Peyer's patch (tissue), 4 donors: Measurements from ENCODE around the gene IGFBP3. TPM values are rescaled to one million over a fixed set of nuclear protein-coding genes. Genes with fewer than 3 reads are reported as not detected.

Source experiments
- DNase-seq, 3 donors: peaks; one replicate each; pipeline ENCODE4 v3.0.0-alpha.2; 2017 to 2019
- H3K27ac ChIP-seq, 4 donors: fragments of 200-600 bp; sonication (generic); one replicate each; pipeline ENCODE4 v1.5.1; 2016 to 2019
- H3K27me3 ChIP-seq, 2 donors: fragments of 200-600 bp; sonication (generic); one replicate each; pipeline ENCODE4 v1.5.1; 2019
- H3K36me3 ChIP-seq, 3 donors: fragments of 200-600 bp; sonication (generic); one replicate each; pipeline ENCODE4 v1.5.1; 2016 to 2019
- H3K4me1 ChIP-seq, 4 donors: fragments of 200-600 bp; sonication (generic); one replicate each; pipeline ENCODE4 v1.5.1; 2016 to 2019
- H3K4me3 ChIP-seq, 4 donors: fragments of 200-600 bp; sonication (generic); 1 replicate in 3 of 4; 2 replicates in 1 of 4; pipeline ENCODE4 v1.5.1; 2016 to 2019; ENCODE audit warnings: mild to moderate bottlenecking in 1 of 4
- H3K9me3 ChIP-seq, 4 donors: fragments of 200-600 bp; sonication (generic); one replicate each; pipeline ENCODE4 v1.5.1; 2016 to 2019; ENCODE audit warnings: mild to moderate bottlenecking in 1 of 4
- POLR2A ChIP-seq, 2 donors: fragments of 450-650 bp; IDR thresholded peaks; one replicate each; pipeline ENCODE4 v1.5.1; 2017; ENCODE audit warnings: antibody characterized with exemption in 2 of 2, mild to moderate bottlenecking in 2 of 2, moderate library complexity in 2 of 2
- total RNA-seq, 4 donors: library from RNA; depleted of rRNA; stranded (reverse); fragments of >200 nt; gene quantifications; one replicate each; pipeline ENCODE4 v1.1.0, GENCODE V29; 2016
- TF ChIP-seq, protein P1 (sequence below), 6 experiments: fragments of 450-650 bp in 4 of 6; fragments of 200-600 bp in 2 of 6; sonication (generic) in 1 of 6; IDR thresholded peaks; one replicate each; pipeline ENCODE4 v1.5.1; 2017 to 2019; ENCODE audit warnings: antibody characterized with exemption in 6 of 6, mild to moderate bottlenecking in 3 of 6, moderate library complexity in 1 of 6

The IGFBP3 gene
- total RNA-seq, 4 donors from 2014 or later: 14.4 to 82.2 (median 35.1) TPM

DNA sequence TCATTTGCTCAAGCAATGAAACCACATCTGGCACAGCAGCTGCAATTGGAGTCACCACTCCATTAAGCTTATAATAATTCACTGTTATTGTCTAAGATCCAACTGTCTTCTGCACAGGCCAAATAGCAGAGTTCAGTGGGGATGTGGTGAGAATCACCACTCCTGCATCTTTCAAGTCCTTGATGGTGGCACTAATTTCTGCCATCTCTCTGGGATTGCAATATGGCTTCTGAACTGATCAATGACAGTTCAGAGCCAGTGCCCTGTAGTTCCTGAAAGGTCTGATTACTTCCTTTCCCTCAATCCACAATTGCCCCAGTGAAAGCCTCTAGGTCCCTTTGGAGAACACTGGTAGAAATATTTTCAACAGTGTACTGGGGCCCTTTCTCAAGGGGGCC is 26.4 kb downstream of the IGFBP3 start:
- no peak overlapping the region for H3K4me3 ChIP-seq
- no peaks in the 10 kb centered on the region for H3K9me3 ChIP-seq
- no peaks in the 10 kb centered on the region for H3K27me3 ChIP-seq
- no peaks in the 10 kb centered on the region for H3K36me3 ChIP-seq
- no peak for DNase-seq
- no peaks in the 10 kb centered on the region for H3K4me1 ChIP-seq
- no peak for TF ChIP-seq POLR2A (IDR thresholded peaks at IDR 0.05)
- TF ChIP-seq, protein P1, sequence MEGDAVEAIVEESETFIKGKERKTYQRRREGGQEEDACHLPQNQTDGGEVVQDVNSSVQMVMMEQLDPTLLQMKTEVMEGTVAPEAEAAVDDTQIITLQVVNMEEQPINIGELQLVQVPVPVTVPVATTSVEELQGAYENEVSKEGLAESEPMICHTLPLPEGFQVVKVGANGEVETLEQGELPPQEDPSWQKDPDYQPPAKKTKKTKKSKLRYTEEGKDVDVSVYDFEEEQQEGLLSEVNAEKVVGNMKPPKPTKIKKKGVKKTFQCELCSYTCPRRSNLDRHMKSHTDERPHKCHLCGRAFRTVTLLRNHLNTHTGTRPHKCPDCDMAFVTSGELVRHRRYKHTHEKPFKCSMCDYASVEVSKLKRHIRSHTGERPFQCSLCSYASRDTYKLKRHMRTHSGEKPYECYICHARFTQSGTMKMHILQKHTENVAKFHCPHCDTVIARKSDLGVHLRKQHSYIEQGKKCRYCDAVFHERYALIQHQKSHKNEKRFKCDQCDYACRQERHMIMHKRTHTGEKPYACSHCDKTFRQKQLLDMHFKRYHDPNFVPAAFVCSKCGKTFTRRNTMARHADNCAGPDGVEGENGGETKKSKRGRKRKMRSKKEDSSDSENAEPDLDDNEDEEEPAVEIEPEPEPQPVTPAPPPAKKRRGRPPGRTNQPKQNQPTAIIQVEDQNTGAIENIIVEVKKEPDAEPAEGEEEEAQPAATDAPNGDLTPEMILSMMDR (IDR thresholded peaks at IDR 0.05): no peak
- no peak overlapping the region for H3K27ac ChIP-seq

DNA sequence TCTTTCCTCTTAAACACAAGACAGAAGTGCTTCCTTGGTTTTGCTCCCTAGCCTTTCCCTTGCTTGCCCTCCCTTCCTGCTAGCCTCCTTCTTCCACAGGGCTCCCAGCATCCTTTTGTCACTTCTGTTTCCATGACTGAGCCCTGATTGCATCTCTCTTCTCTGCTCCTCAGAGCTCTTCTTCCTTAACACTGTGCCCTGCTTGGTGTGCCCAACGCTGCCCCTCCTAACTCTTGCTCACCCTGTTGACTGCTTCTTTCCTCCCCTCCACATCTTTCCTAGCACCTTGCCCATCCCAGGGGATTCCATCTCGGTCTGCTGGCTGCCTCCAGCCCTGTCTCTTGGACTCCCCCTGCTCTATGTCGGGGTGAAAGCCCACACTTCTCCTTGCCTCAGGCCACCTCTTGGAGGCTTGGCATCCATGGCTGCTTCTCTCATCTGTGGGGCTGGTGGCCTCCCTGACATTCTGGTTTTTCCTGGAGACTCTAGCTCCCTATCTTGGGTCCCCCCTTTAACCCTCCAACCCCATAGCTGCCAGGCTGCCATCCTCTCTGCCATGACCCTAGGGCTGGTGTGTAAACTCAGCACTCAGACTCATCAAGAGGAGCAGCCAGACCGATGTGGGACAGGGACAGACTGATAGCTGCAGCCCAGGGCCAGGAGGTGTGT is 26.9 kb downstream of the IGFBP3 start:
- Histone ChIP-seq H3K9me3 (no peaks in the 10 kb centered on the region), H3K4me1 (no peaks in the 10 kb centered on the region), H3K36me3 (no peaks in the 10 kb centered on the region), H3K27ac (no peak overlapping the region), H3K4me3 (no peak overlapping the region), H3K27me3 (no peaks in the 10 kb centered on the region)
- TF ChIP-seq POLR2A (IDR thresholded peaks at IDR 0.05): no peak
- TF ChIP-seq, protein P1 (IDR thresholded peaks at IDR 0.05): no peak
- no peak for DNase-seq

DNA sequence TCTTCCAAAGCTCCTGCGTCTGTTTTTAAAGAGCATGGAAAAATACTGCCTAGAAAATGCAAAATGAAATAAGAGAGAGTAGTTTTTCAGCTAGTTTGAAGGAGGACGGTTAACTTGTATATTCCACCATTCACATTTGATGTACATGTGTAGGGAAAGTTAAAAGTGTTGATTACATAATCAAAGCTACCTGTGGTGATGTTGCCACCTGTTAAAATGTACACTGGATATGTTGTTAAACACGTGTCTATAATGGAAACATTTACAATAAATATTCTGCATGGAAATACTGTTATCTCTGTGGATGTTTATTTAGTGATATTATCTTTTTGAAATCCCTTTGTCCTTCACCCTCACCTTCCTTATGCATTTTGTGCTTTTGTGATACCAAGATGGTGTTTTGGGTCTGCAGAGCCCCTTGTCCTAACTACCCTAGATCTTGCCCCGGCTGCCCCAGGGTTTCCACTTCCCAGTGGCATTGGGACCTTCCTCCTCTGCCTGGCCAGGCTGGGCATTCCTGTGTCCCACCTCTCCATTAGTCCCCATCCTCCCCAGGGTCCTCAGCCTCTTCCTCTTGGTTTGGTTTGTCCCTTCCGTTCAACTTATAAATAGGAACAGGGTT is 27.6 kb downstream of the IGFBP3 start:
- peaks cover 0 to 5% of the 10 kb centered on the region in 2 donors for H3K27me3 ChIP-seq

DNA sequence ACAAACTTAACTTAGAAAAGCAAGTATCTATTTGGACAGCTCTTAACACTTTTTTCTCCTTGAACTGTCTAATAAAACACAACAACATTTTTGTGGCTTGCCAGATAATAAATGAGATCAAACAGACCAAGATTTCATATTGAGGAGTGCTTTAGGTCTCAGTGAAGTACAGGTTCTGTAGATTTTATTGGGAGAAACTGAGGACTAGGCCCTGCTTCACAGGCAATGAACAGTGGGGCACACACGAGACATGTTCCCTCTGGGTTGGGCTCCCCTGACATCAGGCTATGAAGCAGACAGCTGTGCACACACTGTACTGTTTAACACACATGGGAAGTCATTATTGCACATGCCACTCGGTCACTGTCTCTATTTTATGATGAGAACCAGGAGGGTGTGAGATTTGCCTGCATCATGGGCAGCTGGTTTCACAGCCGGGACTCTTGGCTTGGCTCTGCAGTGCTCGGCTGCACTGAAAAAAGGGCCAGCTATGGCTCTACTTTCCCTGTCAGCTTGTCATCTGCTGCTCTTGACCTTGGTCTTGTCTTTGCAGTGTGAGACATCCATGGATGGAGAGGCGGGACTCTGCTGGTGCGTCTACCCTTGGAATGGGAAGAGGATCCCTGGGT is 28.6 kb downstream of the IGFBP3 start:
- Histone ChIP-seq H3K36me3 (no peaks in the 10 kb centered on the region), H3K27ac (no peak overlapping the region), H3K27me3 (peaks cover 0 to 5% of the 10 kb centered on the region in 2 donors), H3K4me1 (peaks cover 0 to 13% (median 0%) of the 10 kb centered on the region in 4 donors), H3K9me3 (no peaks in the 10 kb centered on the region), H3K4me3 (no peak overlapping the region)
- TF ChIP-seq, protein P1 (IDR thresholded peaks at IDR 0.05): no peak
- no peak for TF ChIP-seq POLR2A (IDR thresholded peaks at IDR 0.05)
- DNase-seq: no peak

More for the DNA sequence above, 27.6 kb downstream of the IGFBP3 start:
- no peaks in the 10 kb centered on the region for H3K9me3 ChIP-seq
- peaks cover 0 to 5% (median 0%) of the 10 kb centered on the region in 4 donors for H3K4me1 ChIP-seq
- H3K36me3 ChIP-seq: no peaks in the 10 kb centered on the region
- no peak overlapping the region for H3K27ac ChIP-seq
- DNase-seq: no peak
- no peak overlapping the region for H3K4me3 ChIP-seq
- no peak for TF ChIP-seq POLR2A (IDR thresholded peaks at IDR 0.05)
- TF ChIP-seq, protein P1 (IDR thresholded peaks at IDR 0.05): no peak

DNA sequence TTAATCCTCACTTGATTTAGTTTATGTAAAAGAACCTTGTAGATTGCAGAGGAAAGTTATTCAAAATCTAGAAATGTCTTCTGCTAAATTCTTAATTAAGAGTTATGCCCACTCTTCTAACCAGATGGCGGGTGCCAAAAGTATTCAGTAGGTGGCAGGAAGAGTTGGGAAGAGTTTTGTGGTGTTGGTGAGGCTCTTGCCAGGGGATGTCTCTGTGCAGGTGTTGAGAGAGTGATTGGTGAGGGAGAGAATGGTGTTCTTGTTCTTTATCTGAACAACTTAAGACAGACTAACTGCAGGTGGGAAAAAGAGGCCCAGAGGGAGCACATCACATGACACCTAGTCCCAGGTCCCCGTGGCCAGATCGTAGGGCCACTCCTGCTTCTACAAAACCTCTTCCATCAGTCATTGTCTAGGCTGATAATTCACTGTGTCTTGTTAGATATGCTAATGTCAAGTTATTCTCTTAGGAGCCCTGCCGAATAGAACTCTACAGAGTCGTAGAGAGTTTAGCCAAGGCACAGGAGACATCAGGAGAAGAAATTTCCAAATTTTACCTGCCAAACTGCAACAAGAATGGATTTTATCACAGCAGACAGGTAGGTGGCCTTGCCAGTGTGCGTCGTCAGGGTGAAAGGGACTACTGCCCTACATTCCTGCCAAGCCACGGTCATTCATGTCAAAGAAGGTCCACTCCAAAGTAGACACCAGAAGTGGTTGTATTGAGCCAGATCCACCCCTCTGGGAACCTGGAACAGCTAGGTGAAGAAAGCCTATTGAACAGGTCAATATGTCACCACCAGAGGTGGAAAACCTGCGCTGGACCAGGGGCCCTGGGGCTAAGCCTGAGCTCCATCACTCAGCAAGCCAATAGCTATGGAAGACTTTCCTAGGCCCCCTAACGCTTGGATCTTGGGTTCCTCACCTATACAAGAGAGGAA is 29.3 kb downstream of the IGFBP3 start:
- H3K27me3 ChIP-seq: peaks cover 0 to 5% of the 10 kb centered on the region in 2 donors
- H3K4me1 ChIP-seq: peaks cover 0 to 13% (median 0%) of the 10 kb centered on the region in 4 donors
- H3K36me3 ChIP-seq: no peaks in the 10 kb centered on the region
- H3K4me3 ChIP-seq: no peak overlapping the region
- H3K27ac ChIP-seq: no peak overlapping the region
- no peak for DNase-seq
- TF ChIP-seq POLR2A (IDR thresholded peaks at IDR 0.05): no peak
- TF ChIP-seq, protein P1 (IDR thresholded peaks at IDR 0.05): no peak
- H3K9me3 ChIP-seq: no peaks in the 10 kb centered on the region
